Measurements from ENCODE around the gene CDKN1C.
A peak's percentile ranks its signal among the peaks of the same experiment; 100 is the strongest.
"Not testable (repeated sequence)": the region's sequence is repeated elsewhere in the genome, so short reads cannot be mapped to it uniquely, and the experiment has no call there.

The CDKN1C gene

GRCh38 chr11:2922655-2923054 is 37.1 kb upstream of the CDKN1C start:
- DNase-seq, result no peak

- no peak for DNase-seq
Observed at GRCh38 chr11:2921742-2922493, 36.3 kb upstream of the CDKN1C start.

- no peak for DNase-seq
Observed at GRCh38 chr11:2921261-2921660, 35.7 kb upstream of the CDKN1C start.

GRCh38 chr11:2920343-2920742 is 34.8 kb upstream of the CDKN1C start:
- no peak for DNase-seq

- DNase-seq, result no peak
Observed at GRCh38 chr11:2919837-2920236, 34.3 kb upstream of the CDKN1C start.

GRCh38 chr11:2919188-2919587 is 33.6 kb upstream of the CDKN1C start:
- DNase-seq, result no peak

GRCh38 chr11:2917842-2918490 is 32.4 kb upstream of the CDKN1C start:
- no peak for DNase-seq

- no peak for DNase-seq
Observed at GRCh38 chr11:2916892-2917645, 31.5 kb upstream of the CDKN1C start.

- DNase-seq, result no peak
Observed at GRCh38 chr11:2916114-2916891, 30.7 kb upstream of the CDKN1C start.

- DNase-seq, result no peak
Observed at GRCh38 chr11:2915473-2915872, 29.9 kb upstream of the CDKN1C start.

- no peak for DNase-seq
Observed at GRCh38 chr11:2914455-2915195, 29.1 kb upstream of the CDKN1C start.

GRCh38 chr11:2913776-2914175 is 28.2 kb upstream of the CDKN1C start:
- DNase-seq, result no peak

- no peak for DNase-seq
Observed at GRCh38 chr11:2913019-2913431, 27.4 kb upstream of the CDKN1C start.

GRCh38 chr11:2912498-2912897 is 26.9 kb upstream of the CDKN1C start:
- peak in 1 of 2 experiments; percentile 41 for DNase-seq

- DNase-seq, result no peak
Observed at GRCh38 chr11:2911785-2912391, 26.3 kb upstream of the CDKN1C start.

GRCh38 chr11:2911088-2911784 is 25.7 kb upstream of the CDKN1C start:
- no peak for DNase-seq

GRCh38 chr11:2910401-2910955 is 24.9 kb upstream of the CDKN1C start:
- no peak for DNase-seq

GRCh38 chr11:2909133-2909902 is 23.7 kb upstream of the CDKN1C start:
- no peak for DNase-seq

GRCh38 chr11:2908130-2908529 is 22.6 kb upstream of the CDKN1C start:
- no peak for DNase-seq

GRCh38 chr11:2905299-2905698 is 19.7 kb upstream of the CDKN1C start:
- DNase-seq, result not testable (repeated sequence)
